HepG2 (cell line): ENCODE measurements around the gene GBX1. TPM values are rescaled to one million over a fixed set of nuclear protein-coding genes. Genes with fewer than 3 reads are reported as not detected.

Experiments used
- ATAC-seq: fragments of 200-7000 bp; cut with Tn5 transposase; 3 replicates; pipeline ENCODE4 v1.9.1; 2020; ENCODE audit warnings: mild to moderate bottlenecking, moderate library complexity
- BruUV-seq: library from RNA; stranded (reverse); fragments of 400-500 nt; replicated peaks from 2 replicates; lab custom pipeline; 2021; lab: Mats Ljungman, UMichigan
- CTCF ChIA-PET: fragments of 300-600 bp; formaldehyde crosslinking; extraction: SDS; loops from one replicate; lab custom pipeline; 2021; ENCODE audit warnings: low total read pairs, inconsistent platforms, low intra/inter-chr PET ratio; lab: Yijun Ruan, JAX
- POLR2A ChIA-PET: fragments of 350-600 bp; sonication (Branson Sonifier 250); formaldehyde crosslinking; loops from one replicate; lab custom pipeline; 2020; ENCODE audit warnings: antibody characterized with exemption, inconsistent platforms; lab: Yijun Ruan, JAX
- DNase-seq: peaks from one replicate; pipeline ENCODE4 v3.0.0-alpha.2; 2015; ENCODE audit warnings: low spot score
- FAIRE-seq: peaks from 3 replicates; lab custom pipeline; 2011; peaks lifted over from hg19 to GRCh38; lab: Jason Lieb, UNC
- H2AFZ ChIP-seq: one replicate; pipeline ENCODE4 v1.6.1; 2011; ENCODE audit warnings: low read length, inconsistent platforms
- H3K27ac ChIP-seq: fragments of 300-600 bp; 3 replicates; pipeline ENCODE4 v1.8.0; 2011; ENCODE audit warnings: mixed run types, mild to moderate bottlenecking, mixed read lengths, low read length, inconsistent platforms; ENCODE audit not compliant: insufficient read depth; ENCODE audit errors: extremely low read length
- H3K27me3 ChIP-seq, 2 experiments: fragments of 200-600 bp in 1 of 2; 2 replicates in 1 of 2; 3 replicates in 1 of 2; pipeline versions ENCODE4 v1.6.0 to v1.8.0; 2011; ENCODE audit warnings: low read length in 2 of 2, mild to moderate bottlenecking in 2 of 2, moderate library complexity in 2 of 2, inconsistent platforms in 1 of 2; ENCODE audit not compliant: insufficient read depth in 2 of 2, control insufficient read depth in 1 of 2
- H3K36me3 ChIP-seq, 2 experiments: fragments of 200-600 bp in 1 of 2; replicated peaks in 1 of 2; 2 replicates in 1 of 2; 3 replicates in 1 of 2; pipeline versions ENCODE4 v1.5.1 to v1.8.0; 2011; ENCODE audit warnings: low read length in 2 of 2, inconsistent platforms in 1 of 2; ENCODE audit not compliant: insufficient read depth in 2 of 2, control insufficient read depth in 1 of 2
- H3K4me1 ChIP-seq: 2 replicates; pipeline ENCODE4 v1.5.1; 2012; ENCODE audit warnings: low read length, inconsistent platforms; ENCODE audit not compliant: insufficient read depth
- H3K4me2 ChIP-seq: 2 replicates; pipeline ENCODE4 v1.6.0; 2011; ENCODE audit warnings: low read depth, low read length, inconsistent platforms
- H3K4me3 ChIP-seq, 3 experiments: fragments of 200-600 bp in 1 of 3; sonication (generic), shearing (Covaris generic) in 1 of 3; replicated peaks in 1 of 3; 2 replicates each; pipeline ENCODE4 v1.5.1; 2011 to 2016; ENCODE audit warnings: low read length in 3 of 3, inconsistent platforms in 2 of 3, low read depth in 2 of 3, mild to moderate bottlenecking in 2 of 3, control low read depth in 1 of 3, mixed read lengths in 1 of 3; ENCODE audit not compliant: insufficient read depth in 1 of 3
- H3K79me2 ChIP-seq: one replicate; pipeline ENCODE4 v1.6.1; 2011; ENCODE audit warnings: low read length, inconsistent platforms; ENCODE audit not compliant: insufficient read depth
- H3K9ac ChIP-seq: 2 replicates; pipeline ENCODE4 v1.6.0; 2011; ENCODE audit warnings: mild to moderate bottlenecking, low read depth, low read length, inconsistent platforms; ENCODE audit not compliant: insufficient read depth
- H3K9me3 ChIP-seq: 2 replicates; pipeline ENCODE4 v1.5.1; 2012; ENCODE audit warnings: mild to moderate bottlenecking, low read length
- H4K20me1 ChIP-seq: 2 replicates; pipeline ENCODE4 v1.6.0; 2011; ENCODE audit warnings: inconsistent platforms, mild to moderate bottlenecking, low read length, moderate library complexity; ENCODE audit not compliant: insufficient read depth
- BHLHE40 ChIP-seq: IDR thresholded peaks from 2 replicates; pipeline ENCODE4 v1.6.1; 2011; ENCODE audit warnings: low read length, improper control_type of control experiment
- KAT2B ChIP-seq: fragments of 150-350 bp; IDR thresholded peaks from 2 replicates; pipeline ENCODE4 v1.6.1; 2014; ENCODE audit warnings: low read depth, low read length, borderline replicate concordance
- MTA3 ChIP-seq: sonication (generic); formaldehyde crosslinking; IDR thresholded peaks from 2 replicates; pipeline ENCODE4 v1.4.0; 2020; ENCODE audit warnings: missing genetic modification reagents
- MXD4 ChIP-seq: IDR thresholded peaks from 2 replicates; pipeline ENCODE4 v1.6.1; 2016; ENCODE audit warnings: mild to moderate bottlenecking, missing biosample characterization, missing genetic modification reagents
- NR2F1 ChIP-seq, 2 experiments: fragments of 450-650 bp in 1 of 2; formaldehyde crosslinking in 1 of 2; IDR thresholded peaks; 2 replicates each; pipeline versions ENCODE4 v1.5.0 to v1.6.1; 2016 to 2020; ENCODE audit warnings: mild to moderate bottlenecking in 1 of 2, missing compliant biosample characterization in 1 of 2, missing genetic modification reagents in 1 of 2, moderate library complexity in 1 of 2
- RFX5 ChIP-seq: IDR thresholded peaks from 2 replicates; pipeline ENCODE4 v1.6.1; 2011; ENCODE audit warnings: low read depth, low read length, improper control_type of control experiment
- RFXANK ChIP-seq: IDR thresholded peaks from 2 replicates; pipeline ENCODE4 v1.6.1; 2016
- SETDB1 ChIP-seq: sonication (generic); formaldehyde crosslinking; IDR thresholded peaks from 2 replicates; pipeline ENCODE4 v1.5.1; 2020; ENCODE audit warnings: missing genetic modification reagents, mild to moderate bottlenecking, borderline replicate concordance
- ZBTB21 ChIP-seq: sonication (generic); formaldehyde crosslinking; IDR thresholded peaks from 2 replicates; pipeline ENCODE4 v1.4.0; 2020; ENCODE audit warnings: missing genetic modification reagents
- ZKSCAN5 ChIP-seq: sonication (generic); formaldehyde crosslinking; IDR thresholded peaks from 2 replicates; pipeline ENCODE4 v1.5.1; 2020; ENCODE audit warnings: mild to moderate bottlenecking, missing genetic modification reagents
- ZNF549 ChIP-seq: sonication (generic); formaldehyde crosslinking; IDR thresholded peaks from 2 replicates; pipeline ENCODE4 v1.5.0; 2020; ENCODE audit warnings: missing genetic modification reagents
- ZNF562 ChIP-seq: sonication (generic); formaldehyde crosslinking; IDR thresholded peaks from 2 replicates; pipeline ENCODE4 v1.8.0; 2022; ENCODE audit warnings: missing genetic modification reagents, borderline replicate concordance
- ZNF678 ChIP-seq: sonication (generic); formaldehyde crosslinking; IDR thresholded peaks from 2 replicates; pipeline ENCODE4 v1.4.0; 2020; ENCODE audit warnings: mild to moderate bottlenecking, missing genetic modification reagents
- ZNF780A ChIP-seq: sonication (generic); formaldehyde crosslinking; IDR thresholded peaks from 2 replicates; pipeline ENCODE4 v1.8.0; 2022; ENCODE audit warnings: mild to moderate bottlenecking, missing genetic modification reagents, moderate library complexity
- ZSCAN9 ChIP-seq: IDR thresholded peaks from 2 replicates; pipeline ENCODE4 v1.6.1; 2016; ENCODE audit warnings: borderline replicate concordance
- WGBS: methylation state at CpG from one replicate; pipeline ENCODE4 v1.1.6; 2017; ENCODE audit warnings: low lambda C conversion rate; 5-methylcytosine and 5-hydroxymethylcytosine counted together
- in situ Hi-C: cut with HindIII; loops from 2 replicates; pipeline ENCODE4 v1.10.0; 2017; ENCODE audit warnings: low pct_unique_long_range_greater_than_20kb; ENCODE audit not compliant: extremely low pct_ligation_motif_present
- intact Hi-C: fragments of 100-400 bp; cut with micrococcal nuclease; formaldehyde crosslinking; loops from one replicate; pipeline ENCODE4 v1.10.0; 2022; ENCODE audit not compliant: unreplicated experiment
- polyA plus RNA-seq, 8 experiments: library from polyadenylated mRNA; depleted of rRNA in 3 of 8; stranded (reverse) in 7 of 8; unstranded in 1 of 8; fragments of >200 nt; fragmentation: Illumina TruSeq in 4 of 8; extraction: Trizol in 4 of 8; gene quantifications; 2 replicates each; pipeline versions ENCODE4 v1.2.1 to v1.2.3, GENCODE V29; 2011 to 2016; ENCODE audit warnings: low read depth in 4 of 8, missing spikeins in 1 of 8, mixed read lengths in 1 of 8; ENCODE audit not compliant: insufficient read depth in 1 of 8
- total RNA-seq, 5 experiments: library from RNA; depleted of rRNA; stranded (reverse); fragments of >200 nt; fragmentation: Illumina TruSeq; extraction: Trizol; gene quantifications; 2 replicates each; pipeline ENCODE4 v1.2.3, GENCODE V29; 2016; ENCODE audit warnings: low read depth in 1 of 5
- TF ChIP-seq, protein P1 (sequence below): sonication (generic); formaldehyde crosslinking; IDR thresholded peaks from 2 replicates; pipeline ENCODE4 v1.5.1; 2020; ENCODE audit warnings: mild to moderate bottlenecking, missing genetic modification reagents
- TF ChIP-seq, protein P2 (sequence below): sonication (generic); formaldehyde crosslinking; IDR thresholded peaks from 2 replicates; pipeline ENCODE4 v1.5.1; 2020; ENCODE audit warnings: missing genetic modification reagents, mild to moderate bottlenecking, borderline replicate concordance
- TF ChIP-seq, protein P3 (sequence below): sonication (generic); formaldehyde crosslinking; IDR thresholded peaks from 2 replicates; pipeline ENCODE4 v1.9.0; 2021; ENCODE audit warnings: missing genetic modification reagents, borderline replicate concordance
- TF ChIP-seq, protein P4 (sequence below): sonication (generic); formaldehyde crosslinking; IDR thresholded peaks from 2 replicates; pipeline ENCODE4 v1.8.0; 2022; ENCODE audit warnings: low read depth, missing genetic modification reagents

GBX1 gene
- total and polyA plus RNA-seq, 2 of the 13 experiments (the other 11 are each of a cell fraction or from before 2014, with no cell fraction given) = not detected

DNA sequence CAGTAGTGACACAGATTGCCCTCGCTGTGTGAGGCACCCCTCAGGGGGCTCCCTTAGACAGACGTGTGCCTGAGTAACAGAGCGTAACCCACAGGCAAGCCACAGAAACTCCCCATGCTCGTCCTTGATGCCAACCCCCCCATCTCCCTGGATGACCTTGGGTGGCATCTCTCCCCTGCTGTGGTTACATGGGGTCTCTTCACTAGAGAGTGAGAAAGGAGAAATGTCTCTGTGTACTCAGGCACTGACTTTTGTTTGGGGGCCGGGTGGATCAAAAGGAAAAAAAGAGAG is 20.7 kb upstream of the GBX1 start:
- 10% methylated on average over 4 of the region's 5 CpGs for WGBS
- FAIRE-seq = no peak

More for the DNA sequence above, 20.7 kb upstream of the GBX1 start:
- ChIA-PET POLR2A (no interaction called here), CTCF (no interaction called here)
- no TSS peak for BruUV-seq
- no peak overlapping the region for H3K4me3 ChIP-seq
- H3K36me3 ChIP-seq = no peaks in the 10 kb centered on the region
- no peak overlapping the region for H3K4me2 ChIP-seq
- H3K9ac ChIP-seq = no peak overlapping the region
- H3K79me2 ChIP-seq = no peaks in the 10 kb centered on the region
- H3K4me1 ChIP-seq = no peaks in the 10 kb centered on the region
- no peaks in the 10 kb centered on the region for H4K20me1 ChIP-seq
- H3K27me3 ChIP-seq = peaks cover 4 to 44% of the 10 kb centered on the region in 2 experiments; a peak in 4 of 5 replicates
- intact Hi-C loops (no loop called here), in situ Hi-C loops (no loop called here)
- ATAC-seq = no peak
- no peak overlapping the region for H2AFZ ChIP-seq
- no peak for TF ChIP-seq ZNF549 (CRISPR knock-in tag)
- TF ChIP-seq, protein P1, sequence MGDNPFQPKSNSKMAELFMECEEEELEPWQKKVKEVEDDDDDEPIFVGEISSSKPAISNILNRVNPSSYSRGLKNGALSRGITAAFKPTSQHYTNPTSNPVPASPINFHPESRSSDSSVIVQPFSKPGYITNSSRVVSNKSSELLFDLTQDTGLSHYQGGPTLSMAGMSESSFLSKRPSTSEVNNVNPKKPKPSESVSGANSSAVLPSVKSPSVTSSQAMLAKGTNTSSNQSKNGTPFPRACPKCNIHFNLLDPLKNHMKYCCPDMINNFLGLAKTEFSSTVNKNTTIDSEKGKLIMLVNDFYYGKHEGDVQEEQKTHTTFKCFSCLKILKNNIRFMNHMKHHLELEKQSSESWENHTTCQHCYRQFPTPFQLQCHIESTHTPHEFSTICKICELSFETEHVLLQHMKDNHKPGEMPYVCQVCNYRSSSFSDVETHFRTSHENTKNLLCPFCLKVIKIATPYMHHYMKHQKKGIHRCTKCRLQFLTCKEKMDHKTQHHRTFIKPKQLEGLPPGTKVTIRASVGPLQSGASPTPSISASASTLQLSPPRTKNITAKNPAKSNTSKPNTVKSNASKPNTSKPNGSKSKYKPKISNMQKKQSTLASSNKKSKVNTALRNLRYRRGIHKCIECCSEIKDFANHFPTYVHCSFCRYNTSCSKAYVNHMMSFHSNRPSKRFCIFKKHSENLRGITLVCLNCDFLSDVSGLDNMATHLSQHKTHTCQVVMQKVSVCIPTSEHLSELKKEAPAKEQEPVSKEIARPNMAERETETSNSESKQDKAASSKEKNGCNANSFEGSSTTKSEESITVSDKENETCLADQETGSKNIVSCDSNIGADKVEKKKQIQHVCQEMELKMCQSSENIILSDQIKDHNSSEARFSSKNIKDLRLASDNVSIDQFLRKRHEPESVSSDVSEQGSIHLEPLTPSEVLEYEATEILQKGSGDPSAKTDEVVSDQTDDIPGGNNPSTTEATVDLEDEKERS (CRISPR knock-in tag) = no peak
- TF ChIP-seq ZBTB21 = no peak
- no peak for TF ChIP-seq RFXANK (CRISPR knock-in tag)
- TF ChIP-seq KAT2B = no peak
- no peak for TF ChIP-seq ZSCAN9 (CRISPR knock-in tag)
- no peak for TF ChIP-seq ZKSCAN5 (CRISPR knock-in tag)
- no peak for TF ChIP-seq RFX5
- TF ChIP-seq, protein P2, sequence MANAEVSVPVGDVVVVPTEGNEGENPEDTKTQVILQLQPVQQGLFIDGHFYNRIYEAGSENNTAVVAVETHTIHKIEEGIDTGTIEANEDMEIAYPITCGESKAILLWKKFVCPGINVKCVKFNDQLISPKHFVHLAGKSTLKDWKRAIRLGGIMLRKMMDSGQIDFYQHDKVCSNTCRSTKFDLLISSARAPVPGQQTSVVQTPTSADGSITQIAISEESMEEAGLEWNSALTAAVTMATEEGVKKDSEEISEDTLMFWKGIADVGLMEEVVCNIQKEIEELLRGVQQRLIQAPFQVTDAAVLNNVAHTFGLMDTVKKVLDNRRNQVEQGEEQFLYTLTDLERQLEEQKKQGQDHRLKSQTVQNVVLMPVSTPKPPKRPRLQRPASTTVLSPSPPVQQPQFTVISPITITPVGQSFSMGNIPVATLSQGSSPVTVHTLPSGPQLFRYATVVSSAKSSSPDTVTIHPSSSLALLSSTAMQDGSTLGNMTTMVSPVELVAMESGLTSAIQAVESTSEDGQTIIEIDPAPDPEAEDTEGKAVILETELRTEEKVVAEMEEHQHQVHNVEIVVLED (CRISPR knock-in tag) = no peak
- TF ChIP-seq MXD4 (CRISPR knock-in tag) = no peak
- TF ChIP-seq, protein P3, sequence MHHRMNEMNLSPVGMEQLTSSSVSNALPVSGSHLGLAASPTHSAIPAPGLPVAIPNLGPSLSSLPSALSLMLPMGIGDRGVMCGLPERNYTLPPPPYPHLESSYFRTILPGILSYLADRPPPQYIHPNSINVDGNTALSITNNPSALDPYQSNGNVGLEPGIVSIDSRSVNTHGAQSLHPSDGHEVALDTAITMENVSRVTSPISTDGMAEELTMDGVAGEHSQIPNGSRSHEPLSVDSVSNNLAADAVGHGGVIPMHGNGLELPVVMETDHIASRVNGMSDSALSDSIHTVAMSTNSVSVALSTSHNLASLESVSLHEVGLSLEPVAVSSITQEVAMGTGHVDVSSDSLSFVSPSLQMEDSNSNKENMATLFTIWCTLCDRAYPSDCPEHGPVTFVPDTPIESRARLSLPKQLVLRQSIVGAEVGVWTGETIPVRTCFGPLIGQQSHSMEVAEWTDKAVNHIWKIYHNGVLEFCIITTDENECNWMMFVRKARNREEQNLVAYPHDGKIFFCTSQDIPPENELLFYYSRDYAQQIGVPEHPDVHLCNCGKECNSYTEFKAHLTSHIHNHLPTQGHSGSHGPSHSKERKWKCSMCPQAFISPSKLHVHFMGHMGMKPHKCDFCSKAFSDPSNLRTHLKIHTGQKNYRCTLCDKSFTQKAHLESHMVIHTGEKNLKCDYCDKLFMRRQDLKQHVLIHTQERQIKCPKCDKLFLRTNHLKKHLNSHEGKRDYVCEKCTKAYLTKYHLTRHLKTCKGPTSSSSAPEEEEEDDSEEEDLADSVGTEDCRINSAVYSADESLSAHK (CRISPR knock-in tag) = no peak
- no peak for TF ChIP-seq ZNF678 (CRISPR knock-in tag)
- TF ChIP-seq, protein P4, sequence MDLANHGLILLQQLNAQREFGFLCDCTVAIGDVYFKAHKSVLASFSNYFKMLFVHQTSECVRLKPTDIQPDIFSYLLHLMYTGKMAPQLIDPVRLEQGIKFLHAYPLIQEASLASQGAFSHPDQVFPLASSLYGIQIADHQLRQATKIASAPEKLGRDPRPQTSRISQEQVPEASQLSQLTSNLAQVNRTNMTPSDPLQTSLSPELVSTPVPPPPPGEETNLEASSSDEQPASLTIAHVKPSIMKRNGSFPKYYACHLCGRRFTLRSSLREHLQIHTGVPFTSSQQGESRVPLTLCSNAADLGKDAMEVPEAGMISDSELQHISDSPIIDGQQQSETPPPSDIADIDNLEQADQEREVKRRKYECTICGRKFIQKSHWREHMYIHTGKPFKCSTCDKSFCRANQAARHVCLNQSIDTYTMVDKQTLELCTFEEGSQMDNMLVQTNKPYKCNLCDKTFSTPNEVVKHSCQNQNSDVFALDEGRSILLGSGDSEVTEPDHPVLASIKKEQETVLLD = no peak
- TF ChIP-seq MTA3 (CRISPR knock-in tag) = no peak
- TF ChIP-seq BHLHE40 = no peak
- TF ChIP-seq ZNF562 (CRISPR knock-in tag) = no peak
- TF ChIP-seq ZNF780A (CRISPR knock-in tag) = no peak
- no peak for TF ChIP-seq SETDB1 (CRISPR knock-in tag)
- TF ChIP-seq NR2F1 (CRISPR knock-in tag; IDR thresholded peaks at IDR 0.05) = no peak
- TF ChIP-seq, all 625 proteins: peak for 0
- no peaks in the 10 kb centered on the region for H3K9me3 ChIP-seq
- no peak for DNase-seq
- H3K27ac ChIP-seq = no peak overlapping the region
